Gastroesophageal sphincter (tissue), 3 donors: ENCODE data around the gene SIGLEC15.

Source experiments
- CTCF ChIP-seq, 4 experiments: fragments of 200-600 bp in 2 of 4; fragments of 450-650 bp in 2 of 4; sonication (generic) in 1 of 4; IDR thresholded peaks; one replicate each; pipeline ENCODE4 v1.5.1; 2017 to 2019; ENCODE audit warnings: antibody characterized with exemption in 4 of 4, mild to moderate bottlenecking in 2 of 4, moderate library complexity in 2 of 4
- EP300 ChIP-seq: sonication (generic); formaldehyde crosslinking; IDR thresholded peaks from one replicate; pipeline ENCODE4 v1.6.1; 2017; ENCODE audit warnings: antibody characterized with exemption, mild to moderate bottlenecking
- POLR2A ChIP-seq, 2 donors: fragments of 450-650 bp; IDR thresholded peaks; one replicate each; pipeline ENCODE4 v1.6.1; 2017; ENCODE audit warnings: antibody characterized with exemption in 2 of 2, mild to moderate bottlenecking in 2 of 2, moderate library complexity in 1 of 2
- POLR2AphosphoS5 ChIP-seq: sonication (generic); formaldehyde crosslinking; IDR thresholded peaks from one replicate; pipeline ENCODE4 v1.6.1; 2017; ENCODE audit warnings: antibody characterized with exemption

GRCh38 chr18:45874491-45875184 is 49.2 kb downstream of the SIGLEC15 start:
- TF ChIP-seq EP300: no peak
- TF ChIP-seq POLR2AphosphoS5: no peak
- no peak for TF ChIP-seq CTCF (IDR thresholded peaks at IDR 0.05)
- TF ChIP-seq POLR2A (IDR thresholded peaks at IDR 0.05): no peak
